HG02970 (cell line): ENCODE results near the gene MIEN1.
"Not testable (repeated sequence)": the region's sequence is repeated elsewhere in the genome, so short reads cannot be mapped to it uniquely, and the experiment has no call there.

Source experiments
- ATAC-seq: cut with Tn5 transposase; IDR thresholded peaks from one replicate; pipeline ENCODE4 v1.9.1; 2021; ENCODE audit warnings: mild to moderate bottlenecking, moderate library complexity, moderate number of reproducible peaks; ENCODE audit not compliant: unreplicated experiment, low FRiP score

Gene MIEN1

DNA sequence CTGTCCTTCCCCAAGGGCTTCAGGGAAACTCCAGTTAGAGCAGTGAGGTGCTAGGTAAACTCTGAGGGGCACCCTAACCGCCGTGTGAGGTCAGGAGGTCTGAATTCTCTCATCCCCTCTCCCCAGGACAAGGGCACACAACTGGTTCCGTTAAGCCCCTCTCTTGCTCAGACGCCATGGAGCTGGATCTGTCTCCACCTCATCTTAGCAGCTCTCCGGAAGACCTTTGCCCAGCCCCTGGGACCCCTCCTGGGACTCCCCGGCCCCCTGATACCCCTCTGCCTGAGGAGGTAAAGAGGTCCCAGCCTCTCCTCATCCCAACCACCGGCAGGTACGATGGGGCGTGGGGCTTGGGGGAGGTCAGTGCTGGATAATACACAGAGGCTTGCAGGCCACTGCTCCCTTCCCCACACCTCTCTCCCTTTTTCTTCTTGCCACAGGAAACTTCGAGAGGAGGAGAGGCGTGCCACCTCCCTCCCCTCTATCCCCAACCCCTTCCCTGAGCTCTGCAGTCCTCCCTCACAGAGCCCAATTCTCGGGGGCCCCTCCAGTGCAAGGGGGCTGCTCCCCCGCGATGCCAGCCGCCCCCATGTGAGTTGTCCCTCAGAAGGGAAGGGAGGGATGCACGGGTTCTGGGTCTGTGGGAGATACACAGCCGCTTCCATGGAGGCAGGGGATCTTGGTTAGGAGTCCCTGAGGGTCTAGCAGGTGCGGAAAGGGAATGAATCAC is 12.0 kb upstream of the MIEN1 start:
- no peak for ATAC-seq

DNA sequence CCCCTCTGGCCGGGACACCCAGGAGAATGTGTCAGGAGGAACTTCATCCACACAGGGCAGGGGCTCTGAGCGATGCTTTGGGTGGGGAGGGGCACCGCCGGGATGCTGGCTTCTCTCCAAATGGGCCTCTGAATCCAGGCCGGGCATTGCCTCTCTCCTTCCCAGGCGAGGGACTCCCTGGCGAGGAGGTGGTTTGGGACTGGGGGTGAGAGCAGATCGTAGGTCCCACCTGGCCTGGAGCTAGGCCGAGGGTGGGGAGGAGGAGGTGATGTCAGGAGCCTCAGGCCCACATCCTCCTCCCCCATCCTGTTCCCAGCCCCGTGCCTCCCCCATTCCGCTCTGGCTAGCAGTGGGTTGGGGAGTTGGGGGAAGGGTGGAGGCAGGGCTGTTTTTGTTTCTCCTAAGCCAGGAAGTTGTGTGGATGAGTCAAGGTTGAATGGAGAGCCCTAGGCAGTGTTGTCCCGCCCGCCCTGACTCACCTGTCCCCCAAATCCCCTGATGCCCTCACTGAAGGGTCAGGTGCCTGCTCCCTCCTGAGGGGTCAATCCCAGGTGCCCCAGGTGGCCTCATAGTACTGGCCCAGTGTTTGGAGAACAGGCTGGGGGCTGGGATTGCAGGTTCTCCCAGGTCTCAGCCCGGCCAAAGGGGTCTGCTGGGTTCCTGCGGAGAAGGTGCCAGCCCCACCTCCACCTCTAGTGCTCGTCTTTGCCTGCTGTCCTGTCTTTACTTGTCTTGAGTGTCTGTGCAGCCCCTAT is 10.2 kb upstream of the MIEN1 start:
- ATAC-seq, result no peak

DNA sequence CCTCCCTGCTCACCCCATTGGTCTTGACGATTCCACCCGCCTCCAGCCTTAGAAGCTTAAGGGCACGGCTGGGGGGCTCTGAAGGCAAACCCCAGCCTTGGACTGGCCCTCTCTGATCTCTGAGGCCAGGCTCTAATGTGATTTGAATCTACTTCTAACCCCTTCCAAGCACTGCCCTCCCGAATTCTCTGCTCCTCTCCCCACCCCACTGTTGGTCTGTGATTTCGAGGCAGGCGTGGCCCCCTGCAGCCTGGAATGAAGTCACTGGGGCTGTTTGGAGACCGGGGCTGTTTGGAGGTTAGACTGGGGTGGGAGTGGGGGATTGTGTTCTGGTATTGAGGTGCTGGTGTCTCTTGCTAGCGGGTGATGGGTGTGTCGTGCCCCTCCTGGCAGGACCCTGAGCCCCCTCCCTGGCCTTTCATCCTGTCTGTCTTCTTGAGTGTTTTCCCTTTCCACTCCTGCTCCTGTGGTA is 9.6 kb upstream of the MIEN1 start:
- no peak for ATAC-seq

DNA sequence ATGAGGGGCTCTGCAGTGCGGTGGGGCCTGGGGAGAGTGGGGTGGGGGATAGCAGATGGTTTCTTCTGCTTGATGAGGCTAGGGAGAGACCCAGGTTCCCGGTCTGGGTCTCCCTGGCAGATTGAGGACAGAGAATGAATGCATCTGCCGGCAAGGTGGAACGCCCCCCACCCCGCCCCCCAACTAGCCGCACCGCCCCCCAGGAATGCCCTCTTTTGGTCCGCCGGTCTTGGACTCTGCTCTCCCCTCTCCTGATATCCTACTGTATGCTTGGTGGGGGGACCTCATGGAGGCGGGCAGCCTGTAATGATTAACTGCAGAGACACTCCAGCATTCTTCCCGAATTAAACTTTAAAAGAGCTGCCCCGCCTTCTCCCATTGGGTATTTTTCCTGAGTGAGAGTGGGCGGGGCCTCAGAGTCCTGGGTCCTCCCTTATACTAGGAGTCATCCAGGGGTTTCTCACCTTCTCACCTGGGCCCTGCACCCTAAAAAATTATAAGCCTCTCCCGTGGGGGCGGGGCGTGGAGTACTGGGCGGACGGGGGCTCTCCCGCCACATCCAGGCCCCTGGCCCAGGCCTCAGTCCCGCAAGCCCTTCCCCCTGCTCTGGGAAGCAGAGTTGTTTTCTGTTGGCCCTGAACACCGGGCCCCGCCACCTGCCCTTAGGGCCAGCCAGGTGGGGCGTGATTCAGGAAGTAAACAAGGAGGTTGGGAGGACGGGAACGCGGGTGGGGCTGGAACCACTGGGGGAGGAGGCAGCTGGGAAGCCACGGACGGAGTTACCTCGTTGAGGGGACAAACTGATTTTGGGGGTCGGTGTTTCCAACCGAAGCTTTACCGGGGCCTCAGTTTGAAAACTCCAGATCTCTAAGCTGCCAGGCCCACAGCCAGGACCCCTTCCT is 8.9 kb upstream of the MIEN1 start:
- no peak for ATAC-seq

DNA sequence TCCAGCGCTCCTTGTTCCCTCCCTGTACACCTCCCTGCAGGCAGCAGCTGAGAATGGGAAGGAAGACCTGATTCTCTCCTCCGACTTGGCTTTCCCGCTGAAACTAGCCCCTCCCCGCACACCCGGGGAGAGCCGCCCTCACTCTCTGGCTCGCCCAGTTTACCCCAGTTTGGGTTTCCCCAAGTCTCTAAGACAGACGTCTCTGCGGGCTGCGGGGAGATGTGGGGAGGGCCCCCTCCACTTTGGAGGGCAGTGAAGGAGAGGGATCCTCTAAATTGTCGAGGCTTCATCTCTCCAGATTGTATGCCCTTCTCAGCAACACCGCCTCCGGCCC is 8.2 kb upstream of the MIEN1 start:
- ATAC-seq, result no peak

DNA sequence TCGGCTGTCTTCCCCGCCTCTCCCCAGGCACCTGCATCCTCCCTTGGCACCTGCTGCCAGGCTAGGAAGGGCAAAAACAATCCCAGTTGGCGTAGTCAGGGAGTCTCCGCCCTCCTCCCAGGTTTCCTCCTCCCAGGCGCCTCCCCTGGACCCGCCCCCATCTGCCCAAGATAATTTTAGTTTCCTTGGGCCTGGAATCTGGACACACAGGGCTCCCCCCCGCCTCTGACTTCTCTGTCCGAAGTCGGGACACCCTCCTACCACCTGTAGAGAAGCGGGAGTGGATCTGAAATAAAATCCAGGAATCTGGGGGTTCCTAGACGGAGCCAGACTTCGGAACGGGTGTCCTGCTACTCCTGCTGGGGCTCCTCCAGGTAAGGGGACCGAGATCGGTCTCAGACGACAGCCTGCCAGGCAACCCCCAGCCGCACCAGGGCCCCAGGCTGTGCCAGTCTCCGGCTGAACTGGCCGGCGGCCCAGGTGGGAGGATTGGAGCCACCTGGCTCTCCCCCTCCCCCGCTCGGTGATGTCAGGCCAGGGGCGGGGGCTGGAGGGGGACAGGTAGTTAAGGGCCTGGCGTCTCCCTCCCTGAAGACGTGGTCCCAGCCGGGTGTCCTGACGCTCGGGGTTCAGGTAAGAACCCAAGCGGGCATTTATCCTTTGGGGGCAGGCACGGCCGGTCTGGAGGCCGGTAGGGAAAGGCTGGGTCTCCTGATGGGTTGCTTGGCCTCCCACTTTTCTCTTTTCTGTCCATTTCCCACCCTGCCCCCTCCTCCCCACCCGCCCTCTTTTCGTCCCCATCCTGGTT is 7.6 kb upstream of the MIEN1 start, which contains the start of gene GRB7:
GRB7 (plus strand) TSS at position 179 of the 808 bp plus-strand sequence. CDS start 4,364 bp downstream, outside the sequence.
- no peak for ATAC-seq

DNA sequence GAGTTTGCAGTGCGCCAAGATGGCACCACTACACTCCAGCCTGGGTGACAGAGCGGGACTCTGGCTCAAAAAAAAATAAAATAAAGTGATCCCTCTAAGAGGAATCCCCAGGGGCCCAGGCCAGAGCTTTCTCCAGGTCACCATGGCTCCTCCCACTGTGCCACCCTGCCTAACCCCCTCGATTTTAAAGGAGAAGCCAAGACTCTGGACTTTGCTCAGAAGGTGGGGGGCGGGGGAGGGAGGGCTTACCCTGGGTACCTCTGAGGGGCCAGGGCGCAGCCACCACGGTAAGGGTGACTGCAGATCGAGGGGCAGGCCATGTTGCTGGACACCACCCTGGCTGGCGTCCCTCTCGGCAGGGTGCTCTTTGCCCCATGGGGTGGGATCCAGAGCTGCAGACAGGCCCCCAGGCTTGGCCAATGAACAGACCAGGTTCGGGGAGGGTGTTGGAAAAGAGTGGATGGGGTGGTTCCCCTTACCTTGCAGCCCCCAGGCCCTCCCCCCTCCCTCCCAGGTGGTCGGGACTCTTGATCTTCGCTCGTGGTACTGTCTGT is 7.0 kb upstream of the MIEN1 start:
- no peak for ATAC-seq

DNA sequence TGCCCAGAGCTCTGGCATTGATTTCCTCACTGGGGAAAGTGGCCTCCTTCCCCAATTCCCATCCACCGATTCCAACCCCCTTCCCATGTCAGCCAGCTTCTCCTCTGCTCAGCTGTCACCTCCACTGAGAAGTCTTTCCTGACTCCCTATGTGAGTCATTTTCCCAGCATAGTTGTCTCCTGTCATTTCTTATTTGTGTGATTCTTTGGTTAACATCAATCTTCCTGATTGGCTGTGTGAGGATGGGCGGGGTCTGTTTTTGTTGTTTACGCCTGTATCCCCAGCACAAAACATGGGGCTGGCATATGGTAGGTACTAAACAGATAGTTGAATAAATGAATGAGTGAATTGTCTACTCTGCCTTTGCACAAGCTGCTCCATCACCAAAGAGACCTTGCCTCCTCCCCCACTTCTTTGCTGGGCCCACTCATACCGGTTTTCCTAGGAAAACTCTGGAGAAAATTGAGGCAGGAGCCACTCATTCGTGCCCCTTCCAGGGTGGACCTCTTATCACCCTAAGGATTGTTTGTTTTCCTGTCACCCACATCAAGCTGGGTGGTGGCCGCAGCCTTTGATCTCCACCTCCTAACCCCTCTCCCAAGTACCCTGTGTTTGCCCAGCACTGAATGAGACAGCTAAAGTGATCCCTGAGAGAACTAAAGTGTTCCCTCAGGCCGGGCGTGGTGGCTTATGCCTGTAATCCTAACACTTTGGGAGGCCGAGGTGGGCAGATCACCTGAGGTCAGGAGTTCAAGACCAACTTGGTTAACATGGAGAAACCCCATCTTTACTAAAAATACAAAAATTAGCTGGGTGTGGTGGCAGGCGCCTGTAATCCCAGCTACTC is 6.2 kb upstream of the MIEN1 start:
- no peak for ATAC-seq

DNA sequence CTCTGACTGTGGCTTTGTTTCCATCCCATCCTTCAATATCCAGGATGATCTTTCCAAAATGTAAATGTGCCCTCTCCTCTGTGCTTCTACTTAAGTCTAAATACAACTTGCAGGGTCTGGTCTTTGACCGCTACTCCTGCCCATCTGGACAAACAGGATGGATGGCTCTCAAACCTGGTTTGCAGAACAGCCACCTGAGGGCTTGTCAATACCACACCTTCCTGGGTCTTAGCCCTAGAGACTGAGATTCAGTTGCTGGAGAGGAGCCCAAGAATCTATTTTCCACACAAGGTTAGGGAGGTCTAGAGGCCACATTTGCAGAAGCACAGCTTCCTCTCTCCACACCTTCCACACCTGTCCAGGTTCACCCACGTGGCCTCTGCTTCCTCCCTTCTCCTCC is 5.5 kb upstream of the MIEN1 start:
- no peak for ATAC-seq

DNA sequence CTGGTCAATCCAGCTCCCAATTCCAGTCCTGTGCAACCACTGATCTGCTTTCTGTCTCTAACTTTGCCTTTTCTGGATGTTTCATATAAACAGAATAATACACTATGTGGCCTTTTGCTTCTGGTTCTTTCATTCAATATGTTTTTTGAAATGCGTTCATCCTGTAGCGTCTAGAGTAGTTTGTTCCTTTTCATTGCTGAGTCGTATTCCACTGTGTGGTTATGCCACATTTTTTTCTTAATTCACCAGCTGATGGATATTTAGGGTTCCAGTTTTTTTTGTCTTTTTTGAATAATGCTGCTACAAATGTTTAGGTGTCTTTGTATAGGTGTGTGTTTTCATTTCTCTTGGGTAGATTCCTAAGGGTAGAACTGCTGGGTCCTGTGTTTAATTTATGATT is 2.3 kb upstream of the MIEN1 start:
- ATAC-seq, result no peak

DNA sequence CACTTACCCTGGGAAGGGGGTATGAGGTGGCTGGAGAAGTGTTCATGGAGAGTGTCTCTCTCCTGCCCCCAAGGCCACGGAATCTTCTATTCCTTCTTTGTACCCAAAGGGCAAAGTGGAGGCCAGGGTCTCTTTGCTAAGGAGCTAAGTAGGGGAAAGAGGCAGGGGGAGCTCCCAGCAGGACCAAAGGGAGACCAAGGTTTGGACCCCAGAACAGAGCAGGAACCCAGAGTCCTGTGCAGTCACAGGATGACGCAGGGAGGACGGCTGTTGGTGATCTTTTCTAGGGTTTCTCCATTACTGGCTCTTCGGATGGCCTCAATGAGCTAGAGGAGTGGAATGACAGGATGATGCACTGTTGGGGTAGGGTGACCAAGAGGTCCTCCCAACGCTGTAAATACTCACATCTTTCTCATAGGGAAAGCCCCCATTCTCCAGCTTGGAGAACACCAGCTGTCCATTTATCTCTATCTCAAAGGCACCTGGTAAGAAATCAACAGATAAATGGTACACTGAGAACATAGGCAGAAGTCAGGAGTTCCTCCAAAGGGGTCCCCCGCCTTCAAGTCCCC is 966 bp downstream of the MIEN1 start:
- no peak for ATAC-seq

DNA sequence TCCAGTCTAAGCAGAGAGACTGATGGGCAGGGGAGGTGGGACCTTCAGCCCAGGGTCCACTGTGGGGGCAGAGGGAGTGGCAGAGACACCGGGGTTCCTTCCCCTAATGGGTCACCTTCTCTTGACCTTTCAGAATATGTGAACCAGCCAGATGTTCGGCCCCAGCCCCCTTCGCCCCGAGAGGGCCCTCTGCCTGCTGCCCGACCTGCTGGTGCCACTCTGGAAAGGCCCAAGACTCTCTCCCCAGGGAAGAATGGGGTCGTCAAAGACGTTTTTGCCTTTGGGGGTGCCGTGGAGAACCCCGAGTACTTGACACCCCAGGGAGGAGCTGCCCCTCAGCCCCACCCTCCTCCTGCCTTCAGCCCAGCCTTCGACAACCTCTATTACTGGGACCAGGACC is 2.8 kb downstream of the MIEN1 start:
- ATAC-seq, result no peak

DNA sequence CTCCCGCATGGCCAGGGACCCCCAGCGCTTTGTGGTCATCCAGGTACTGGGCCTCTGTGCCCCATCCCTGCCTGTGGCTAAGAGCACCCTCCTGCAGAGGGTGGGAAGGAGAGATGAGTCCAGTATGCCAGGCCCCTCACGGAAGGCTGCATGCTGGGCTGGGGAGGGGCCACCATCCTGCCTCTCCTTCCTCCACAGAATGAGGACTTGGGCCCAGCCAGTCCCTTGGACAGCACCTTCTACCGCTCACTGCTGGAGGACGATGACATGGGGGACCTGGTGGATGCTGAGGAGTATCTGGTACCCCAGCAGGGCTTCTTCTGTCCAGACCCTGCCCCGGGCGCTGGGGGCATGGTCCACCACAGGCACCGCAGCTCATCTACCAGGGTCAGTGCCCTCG is 3.7 kb downstream of the MIEN1 start:
- no peak for ATAC-seq

DNA sequence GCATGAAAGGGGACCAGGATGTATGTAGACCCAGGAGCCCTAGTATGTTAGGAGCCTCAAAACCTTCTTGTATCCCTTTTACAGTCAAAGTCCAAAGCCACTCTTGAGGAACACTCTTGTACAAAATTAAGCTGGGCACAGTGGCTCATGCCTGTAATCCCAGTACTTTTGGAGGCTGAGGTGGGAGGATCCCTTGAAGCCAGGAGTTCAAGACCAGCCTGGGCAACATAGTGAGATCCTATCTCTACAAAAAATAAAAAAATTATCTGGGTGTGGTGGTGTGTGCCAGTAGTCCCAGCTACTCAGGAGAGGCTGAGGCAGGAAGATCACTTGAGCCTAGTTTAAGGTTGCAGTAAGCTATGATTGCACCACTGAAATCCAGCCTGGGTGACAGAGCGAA is 4.4 kb downstream of the MIEN1 start:
- ATAC-seq, result not testable (repeated sequence)

DNA sequence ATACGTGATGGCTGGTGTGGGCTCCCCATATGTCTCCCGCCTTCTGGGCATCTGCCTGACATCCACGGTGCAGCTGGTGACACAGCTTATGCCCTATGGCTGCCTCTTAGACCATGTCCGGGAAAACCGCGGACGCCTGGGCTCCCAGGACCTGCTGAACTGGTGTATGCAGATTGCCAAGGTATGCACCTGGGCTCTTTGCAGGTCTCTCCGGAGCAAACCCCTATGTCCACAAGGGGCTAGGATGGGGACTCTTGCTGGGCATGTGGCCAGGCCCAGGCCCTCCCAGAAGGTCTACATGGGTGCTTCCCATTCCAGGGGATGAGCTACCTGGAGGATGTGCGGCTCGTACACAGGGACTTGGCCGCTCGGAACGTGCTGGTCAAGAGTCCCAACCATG is 5.6 kb downstream of the MIEN1 start:
- ATAC-seq, result no peak

DNA sequence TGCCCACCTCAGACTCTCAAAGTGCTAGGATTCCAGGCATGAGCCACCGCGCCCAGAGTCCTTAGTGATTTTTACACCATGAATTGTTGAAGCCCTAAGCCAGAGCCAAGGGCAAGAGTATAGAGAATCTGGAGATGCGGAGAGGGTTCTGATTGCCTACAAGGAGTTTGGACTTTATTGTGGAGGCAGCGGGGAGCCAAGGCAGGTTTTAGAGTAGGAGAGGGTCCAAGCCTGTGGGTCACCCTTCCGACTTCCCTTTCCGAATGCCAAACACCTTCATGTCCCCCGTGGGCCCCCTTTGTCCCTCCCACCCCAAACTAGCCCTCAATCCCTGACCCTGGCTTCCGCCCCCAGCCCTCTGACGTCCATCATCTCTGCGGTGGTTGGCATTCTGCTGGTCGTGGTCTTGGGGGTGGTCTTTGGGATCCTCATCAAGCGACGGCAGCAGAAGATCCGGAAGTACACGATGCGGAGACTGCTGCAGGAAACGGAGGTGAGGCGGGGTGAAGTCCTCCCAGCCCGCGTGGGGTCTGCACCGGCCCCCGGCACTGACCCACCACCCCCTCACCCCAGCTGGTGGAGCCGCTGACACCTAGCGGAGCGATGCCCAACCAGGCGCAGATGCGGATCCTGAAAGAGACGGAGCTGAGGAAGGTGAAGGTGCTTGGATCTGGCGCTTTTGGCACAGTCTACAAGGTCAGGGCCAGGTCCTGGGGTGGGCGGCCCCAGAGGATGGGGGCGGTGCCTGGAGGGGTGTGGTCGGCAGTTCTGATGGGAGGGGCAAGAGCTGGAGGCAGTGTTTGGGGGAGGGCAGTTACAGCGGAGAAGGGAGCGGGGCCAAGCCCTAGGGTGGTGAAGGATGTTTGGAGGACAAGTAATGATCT is 7.1 kb downstream of the MIEN1 start:
- no peak for ATAC-seq

DNA sequence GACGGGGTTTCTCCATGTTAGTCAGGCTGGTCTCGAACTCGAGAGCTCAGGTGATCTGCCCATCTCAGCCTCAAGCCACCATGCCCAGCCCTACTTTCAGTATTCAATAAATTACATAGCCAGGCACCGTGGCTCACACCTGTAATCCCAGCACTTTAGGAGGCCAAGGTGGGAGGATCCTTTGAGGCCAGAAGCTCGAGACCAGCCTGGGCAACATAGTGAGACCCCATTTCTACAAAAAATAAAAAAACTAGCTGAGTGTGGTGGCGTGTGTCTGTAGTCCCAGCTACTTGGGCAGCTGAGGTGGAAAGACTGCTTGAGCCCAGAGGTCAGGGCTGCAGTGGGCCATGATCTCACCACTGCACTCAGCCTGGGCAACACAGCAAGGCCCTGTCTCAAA is 8.2 kb downstream of the MIEN1 start:
- no peak for ATAC-seq
